Skeletal muscle satellite cell (primary cell): Measurements from ENCODE around the gene GATAD2B.
A peak's percentile ranks its signal among the peaks of the same experiment; 100 is the strongest.
"Not testable (repeated sequence)": the region's sequence is repeated elsewhere in the genome, so short reads cannot be mapped to it uniquely, and the experiment has no call there.

Experiments used
- H3K27me3 ChIP-seq: 2 replicates; pipeline ENCODE4 v1.7.0; 2013; ENCODE audit warnings: low read length; ENCODE audit not compliant: control insufficient read depth, insufficient read depth
- H3K36me3 ChIP-seq: 2 replicates; pipeline ENCODE4 v1.7.0; 2013; ENCODE audit warnings: mild to moderate bottlenecking, control low read depth, low read length; ENCODE audit not compliant: insufficient read depth
- H3K4me1 ChIP-seq: 2 replicates; pipeline ENCODE4 v1.7.0; 2013; ENCODE audit warnings: low read length; ENCODE audit not compliant: control insufficient read depth, insufficient read depth
- H3K4me2 ChIP-seq: 2 replicates; pipeline ENCODE4 v1.7.0; 2013; ENCODE audit warnings: mild to moderate bottlenecking, low read length
- H3K4me3 ChIP-seq: 2 replicates; pipeline ENCODE4 v1.7.0; 2013; ENCODE audit warnings: low read length
- H3K9ac ChIP-seq: 2 replicates; pipeline ENCODE4 v1.7.0; 2013; ENCODE audit warnings: mild to moderate bottlenecking, low read depth, low read length, moderate library complexity
- H3K9me3 ChIP-seq: replicated peaks from 2 replicates; pipeline ENCODE4 v1.7.0; 2013; ENCODE audit warnings: mild to moderate bottlenecking, control low read depth, low read length

Gene GATAD2B

DNA sequence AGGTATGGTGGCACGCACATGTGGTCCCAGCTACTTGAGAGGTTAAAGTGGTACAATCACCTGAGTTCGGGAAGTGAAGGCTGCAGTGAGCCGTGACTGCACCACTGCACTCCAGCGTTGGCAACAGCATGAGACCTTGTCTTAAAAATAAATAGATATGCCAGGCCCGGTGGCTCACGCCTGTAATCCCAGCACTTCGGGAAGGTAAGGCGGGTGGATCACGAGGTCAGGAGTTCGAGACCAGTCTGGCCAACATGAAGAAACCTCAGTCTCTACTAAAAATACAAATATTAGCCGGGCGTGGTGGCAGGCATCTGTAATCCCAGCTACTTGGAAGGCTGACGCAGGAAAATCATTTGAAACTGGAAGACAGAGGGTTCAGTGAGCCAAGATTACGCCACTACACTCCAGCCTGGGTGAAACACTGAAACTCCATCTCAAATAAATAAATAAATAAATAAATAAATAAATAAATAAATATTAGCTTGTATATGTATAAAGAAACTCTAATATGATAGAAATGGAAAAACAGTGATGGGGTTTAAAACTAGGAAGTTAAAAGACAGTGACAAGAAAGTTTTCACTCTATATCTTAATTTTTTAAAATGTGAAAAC is 18.8 kb downstream of the GATAD2B start:
- H3K27me3 ChIP-seq: no peaks in the 10 kb centered on the region
- H3K9ac ChIP-seq: no peak overlapping the region
- peaks cover 22% of the 10 kb centered on the region for H3K4me1 ChIP-seq
- peaks cover 3% of the 10 kb centered on the region for H3K36me3 ChIP-seq
- no peak overlapping the region for H3K4me3 ChIP-seq
- H3K4me2 ChIP-seq: peak overlapping the region; percentile 59
- H3K9me3 ChIP-seq: no peaks in the 10 kb centered on the region

DNA sequence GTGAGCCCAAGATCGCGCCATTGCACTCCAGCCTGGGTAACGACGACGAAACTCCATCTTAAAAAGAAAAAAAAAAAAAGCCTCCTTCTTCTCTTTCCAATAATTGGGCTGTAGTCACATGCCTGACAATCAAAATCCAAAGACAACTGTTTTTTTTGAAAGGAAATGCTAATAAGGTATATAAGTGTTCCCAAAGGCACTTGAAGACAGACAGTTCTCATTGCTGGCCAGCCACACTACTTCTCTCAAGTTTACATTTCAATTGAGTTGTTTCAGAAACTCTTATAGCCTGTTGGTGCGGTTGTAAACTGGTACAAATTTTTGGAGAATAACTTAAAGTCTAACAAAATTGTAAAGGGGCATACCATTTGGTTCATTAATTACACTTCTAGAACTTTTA is 23.3 kb downstream of the GATAD2B start:
- H3K4me1 ChIP-seq: peaks cover 13% of the 10 kb centered on the region
- H3K9me3 ChIP-seq: no peaks in the 10 kb centered on the region
- peaks cover 3% of the 10 kb centered on the region for H3K36me3 ChIP-seq
- H3K9ac ChIP-seq: no peak overlapping the region
- no peak overlapping the region for H3K4me2 ChIP-seq
- no peaks in the 10 kb centered on the region for H3K27me3 ChIP-seq
- no peak overlapping the region for H3K4me3 ChIP-seq

DNA sequence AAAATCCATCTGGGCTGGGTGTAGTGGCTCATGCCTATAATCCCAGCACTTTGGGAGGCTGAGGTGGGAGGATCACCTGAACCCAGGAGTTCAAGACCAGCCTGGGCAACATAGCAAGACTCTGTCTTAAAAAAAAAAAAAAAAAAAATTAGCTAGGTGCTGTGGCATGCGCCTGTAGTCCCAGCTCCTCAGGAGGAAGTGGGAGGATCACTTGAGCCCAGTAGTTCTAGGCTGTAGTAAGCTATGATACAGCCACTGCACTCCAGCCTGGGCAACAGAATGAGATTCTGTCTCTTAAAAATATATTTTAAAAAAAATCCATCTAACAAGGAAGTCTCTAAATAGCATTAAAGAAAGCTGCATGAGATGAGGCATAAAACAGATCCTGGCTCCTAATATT is 26.9 kb downstream of the GATAD2B start:
- H3K4me1 ChIP-seq, H3K4me2 ChIP-seq, H3K9ac ChIP-seq, H3K36me3 ChIP-seq, H3K27me3 ChIP-seq, H3K4me3 ChIP-seq, H3K9me3 ChIP-seq: not testable (repeated sequence)

DNA sequence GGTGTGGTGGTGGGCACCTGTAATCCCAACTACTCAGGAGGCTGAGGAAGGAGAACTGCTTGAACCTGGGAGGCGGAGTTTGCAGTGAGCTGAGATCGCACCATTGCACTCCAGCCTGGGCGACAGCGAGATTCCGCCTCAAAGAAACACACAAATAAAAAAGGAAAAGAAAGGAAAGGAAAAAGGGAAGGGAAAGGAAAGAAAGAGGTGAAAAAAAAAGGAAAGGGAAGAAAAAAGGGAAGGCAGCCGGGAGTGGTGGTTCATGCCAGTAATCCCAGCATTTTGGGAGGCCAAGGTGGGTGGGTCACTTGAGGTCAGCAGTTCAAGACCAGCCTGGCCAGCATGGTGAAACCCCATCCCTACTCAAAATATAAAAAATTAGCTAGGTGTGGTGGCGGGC is 31.7 kb downstream of the GATAD2B start:
- not testable (repeated sequence) for H3K36me3 ChIP-seq, H3K27me3 ChIP-seq, H3K9ac ChIP-seq, H3K9me3 ChIP-seq, H3K4me1 ChIP-seq, H3K4me3 ChIP-seq, H3K4me2 ChIP-seq

DNA sequence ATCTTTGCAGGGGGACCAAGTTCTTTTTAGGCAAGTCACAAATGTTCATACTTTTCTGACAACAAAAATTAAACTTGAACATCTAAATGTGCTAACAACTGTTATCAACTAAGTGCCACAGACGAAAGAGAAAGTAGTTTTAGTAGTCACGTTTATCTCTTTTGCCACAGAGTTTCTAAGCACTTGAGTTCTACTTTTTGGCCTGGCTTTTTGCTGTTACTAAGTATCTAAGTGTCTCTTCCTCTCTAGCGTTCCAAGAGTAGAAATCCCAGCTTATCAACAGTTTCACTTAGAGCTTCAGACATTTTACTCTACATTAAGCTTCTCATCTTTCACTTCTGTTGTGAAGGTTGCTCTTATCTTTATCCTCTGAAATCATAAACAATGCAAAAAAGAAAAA is 34.2 kb downstream of the GATAD2B start:
- Histone ChIP-seq H3K27me3 (no peaks in the 10 kb centered on the region), H3K4me2 (peak overlapping the region; percentile 20), H3K9me3 (no peaks in the 10 kb centered on the region), H3K9ac (no peak overlapping the region), H3K4me1 (no peaks in the 10 kb centered on the region), H3K36me3 (no peaks in the 10 kb centered on the region), H3K4me3 (no peak overlapping the region)

DNA sequence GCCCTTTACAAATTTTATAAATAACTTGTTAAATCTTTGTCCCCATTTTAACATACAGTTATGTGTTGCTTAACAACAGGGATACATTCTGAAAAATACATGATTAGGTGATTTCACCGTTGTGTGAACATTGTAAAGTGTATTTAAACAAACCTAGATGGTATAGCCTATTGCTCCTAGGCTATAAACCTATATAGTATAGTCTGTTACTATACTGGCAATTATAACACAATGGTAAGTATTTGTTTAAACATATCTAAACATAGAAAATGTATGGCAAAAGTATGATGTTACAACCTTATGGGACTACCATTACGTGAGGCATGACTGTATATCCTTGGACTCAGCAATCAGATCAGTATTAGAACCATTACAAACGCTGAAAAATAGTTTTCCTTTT is 36.6 kb downstream of the GATAD2B start:
- H3K9ac ChIP-seq: no peak overlapping the region
- no peaks in the 10 kb centered on the region for H3K27me3 ChIP-seq
- H3K9me3 ChIP-seq: no peaks in the 10 kb centered on the region
- H3K36me3 ChIP-seq: no peaks in the 10 kb centered on the region
- peaks cover 13% of the 10 kb centered on the region for H3K4me1 ChIP-seq
- H3K4me2 ChIP-seq: no peak overlapping the region
- H3K4me3 ChIP-seq: no peak overlapping the region

DNA sequence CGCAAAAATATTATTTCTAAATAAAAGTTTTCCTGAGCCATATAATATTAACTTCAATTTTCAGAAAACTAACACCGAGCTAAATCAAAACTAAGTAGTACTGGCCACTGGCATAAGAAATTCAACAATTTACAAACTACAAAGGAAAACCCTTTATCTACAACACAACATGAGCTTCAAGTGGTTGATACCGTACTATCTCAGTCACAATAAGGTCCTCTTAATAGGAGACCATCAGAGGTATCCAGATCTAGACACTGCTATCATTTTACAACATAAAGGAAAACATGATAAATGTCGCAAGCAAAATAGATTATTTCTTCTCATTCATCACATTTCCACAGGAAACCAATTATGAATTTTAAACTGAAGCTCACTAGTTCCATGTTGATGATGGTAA is 39.5 kb downstream of the GATAD2B start:
- no peaks in the 10 kb centered on the region for H3K27me3 ChIP-seq
- peaks cover 19% of the 10 kb centered on the region for H3K4me1 ChIP-seq
- H3K9me3 ChIP-seq: no peaks in the 10 kb centered on the region
- no peaks in the 10 kb centered on the region for H3K36me3 ChIP-seq
- no peak overlapping the region for H3K4me2 ChIP-seq
- H3K9ac ChIP-seq: no peak overlapping the region
- H3K4me3 ChIP-seq: no peak overlapping the region

DNA sequence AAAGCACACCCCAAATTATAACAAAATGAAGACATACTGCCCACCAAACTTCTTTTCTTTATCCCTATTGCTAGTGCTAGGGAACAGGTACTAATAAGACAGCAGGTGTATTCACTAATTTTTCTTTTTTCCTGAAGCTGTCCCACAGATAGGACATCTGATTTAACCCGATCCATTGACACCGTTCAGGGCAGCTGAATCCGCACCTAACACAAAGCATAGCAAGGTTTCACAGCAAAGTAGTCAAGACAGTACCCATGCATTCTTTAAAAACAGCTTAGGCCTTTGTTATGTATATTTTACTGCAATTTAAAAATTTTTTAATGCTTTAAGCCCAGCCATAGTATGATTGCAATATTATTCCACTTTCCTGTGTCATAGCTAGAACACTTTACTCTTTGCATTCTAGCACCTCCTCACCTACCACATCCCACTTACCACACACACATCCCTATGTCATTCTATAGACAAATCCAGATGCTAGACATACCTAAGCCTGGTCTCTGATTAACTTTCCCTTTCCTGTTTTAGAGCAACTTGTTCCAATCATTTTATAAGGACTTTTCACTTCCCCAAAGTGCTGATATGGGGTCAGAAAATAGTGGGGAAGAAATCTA is 40.4 kb downstream of the GATAD2B start:
- Histone ChIP-seq H3K27me3 (no peaks in the 10 kb centered on the region), H3K36me3 (no peaks in the 10 kb centered on the region), H3K4me3 (no peak overlapping the region), H3K9ac (peak overlapping the region; percentile 77), H3K9me3 (no peaks in the 10 kb centered on the region), H3K4me1 (peaks cover 19% of the 10 kb centered on the region), H3K4me2 (peak overlapping the region; percentile 75)

DNA sequence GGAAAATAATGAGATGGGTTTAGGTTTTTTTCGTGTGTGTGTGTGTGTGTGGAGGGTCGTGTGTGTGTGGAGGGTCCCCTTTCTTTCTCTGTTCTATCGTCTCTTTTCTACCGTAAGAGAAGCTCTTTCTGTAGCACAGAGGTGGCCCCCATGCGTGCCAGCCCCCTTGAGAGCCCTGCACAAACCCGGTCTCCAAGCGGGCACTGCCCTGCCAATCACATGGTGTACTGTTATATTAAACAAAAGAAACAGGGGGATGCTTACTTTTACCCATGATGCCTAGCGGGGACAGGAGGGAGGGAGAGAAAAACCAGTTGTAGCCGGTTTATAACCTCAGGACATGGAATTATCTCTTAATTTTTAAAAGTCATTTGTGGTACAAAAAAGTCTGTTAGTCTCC is 41.0 kb downstream of the GATAD2B start:
- Histone ChIP-seq H3K36me3 (no peaks in the 10 kb centered on the region), H3K9ac (peak overlapping the region; percentile 77), H3K4me2 (peak overlapping the region; percentile 75), H3K4me3 (peak overlapping the region; percentile 55), H3K27me3 (no peaks in the 10 kb centered on the region), H3K9me3 (no peaks in the 10 kb centered on the region), H3K4me1 (peaks cover 19% of the 10 kb centered on the region)

DNA sequence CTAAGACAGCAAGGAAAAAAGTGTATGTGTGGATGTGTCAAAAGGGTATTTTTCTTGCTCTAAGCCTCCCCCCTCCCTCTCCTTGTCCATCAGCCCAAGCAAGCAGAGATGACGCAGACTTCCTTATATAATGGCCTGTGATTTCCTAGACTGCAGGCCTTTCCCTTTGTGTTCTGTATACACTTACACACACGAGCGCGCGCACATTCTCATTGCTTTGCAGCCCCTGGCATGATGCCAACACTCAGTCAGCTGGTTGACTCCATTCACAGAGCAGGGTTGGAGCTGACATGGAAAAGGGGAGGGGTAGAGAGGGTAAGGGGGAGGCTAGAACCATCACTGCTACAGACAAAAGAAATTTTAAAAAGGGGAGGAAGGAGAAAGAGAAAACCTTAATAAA is 41.8 kb downstream of the GATAD2B start:
- Histone ChIP-seq H3K9ac (peak overlapping the region; percentile 77), H3K27me3 (no peaks in the 10 kb centered on the region), H3K9me3 (no peaks in the 10 kb centered on the region), H3K4me2 (peak overlapping the region; percentile 75), H3K36me3 (no peaks in the 10 kb centered on the region), H3K4me3 (peak overlapping the region; percentile 55), H3K4me1 (peaks cover 19% of the 10 kb centered on the region)

DNA sequence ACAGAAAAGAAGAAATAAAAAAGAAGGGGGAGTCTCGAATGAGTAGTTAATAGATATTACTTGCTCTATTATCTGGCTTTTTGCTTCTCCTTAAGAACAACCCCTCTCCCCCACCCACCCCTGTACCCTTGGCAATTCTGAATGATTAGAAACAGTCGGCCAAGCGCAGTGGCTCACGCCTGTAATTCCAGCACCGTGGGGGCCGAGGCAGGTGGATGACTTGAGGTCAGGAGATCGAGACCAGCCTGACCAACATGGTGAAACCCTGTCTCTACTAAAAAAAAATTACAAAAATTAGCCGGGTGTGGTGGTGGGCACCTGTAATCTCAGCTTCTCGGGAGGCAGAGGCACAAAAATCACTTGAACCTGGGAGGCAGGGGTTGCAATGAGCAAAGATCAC is 42.7 kb downstream of the GATAD2B start:
- Histone ChIP-seq H3K4me3 (no peak overlapping the region), H3K4me1 (peaks cover 19% of the 10 kb centered on the region), H3K27me3 (no peaks in the 10 kb centered on the region), H3K9ac (no peak overlapping the region), H3K4me2 (no peak overlapping the region), H3K36me3 (no peaks in the 10 kb centered on the region), H3K9me3 (no peaks in the 10 kb centered on the region)

DNA sequence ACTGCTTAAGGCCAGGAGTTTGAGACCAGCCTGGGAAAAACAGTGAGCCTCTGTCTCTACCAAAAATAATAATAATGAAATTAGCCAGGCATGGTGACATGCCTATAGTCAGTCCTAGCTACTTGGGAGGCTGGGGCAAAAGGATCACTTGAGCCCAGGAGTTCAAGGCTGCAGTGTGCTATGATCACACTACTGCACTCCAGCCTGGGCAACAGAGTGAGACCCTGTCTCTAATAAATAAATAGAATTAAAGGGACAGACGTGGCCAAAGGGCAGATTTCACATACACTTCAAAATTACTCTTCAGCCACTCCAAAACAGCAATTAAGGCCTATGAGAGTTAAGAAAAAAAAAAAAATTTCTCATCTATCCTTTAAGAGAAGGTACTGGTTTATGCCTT is 45.7 kb downstream of the GATAD2B start:
- H3K9ac ChIP-seq: no peak overlapping the region
- H3K27me3 ChIP-seq: no peaks in the 10 kb centered on the region
- H3K9me3 ChIP-seq: no peaks in the 10 kb centered on the region
- no peak overlapping the region for H3K4me2 ChIP-seq
- H3K4me3 ChIP-seq: no peak overlapping the region
- no peaks in the 10 kb centered on the region for H3K36me3 ChIP-seq
- peaks cover 16% of the 10 kb centered on the region for H3K4me1 ChIP-seq
